ENCODE results near the gene CBY3.

CBY3 gene

DNA sequence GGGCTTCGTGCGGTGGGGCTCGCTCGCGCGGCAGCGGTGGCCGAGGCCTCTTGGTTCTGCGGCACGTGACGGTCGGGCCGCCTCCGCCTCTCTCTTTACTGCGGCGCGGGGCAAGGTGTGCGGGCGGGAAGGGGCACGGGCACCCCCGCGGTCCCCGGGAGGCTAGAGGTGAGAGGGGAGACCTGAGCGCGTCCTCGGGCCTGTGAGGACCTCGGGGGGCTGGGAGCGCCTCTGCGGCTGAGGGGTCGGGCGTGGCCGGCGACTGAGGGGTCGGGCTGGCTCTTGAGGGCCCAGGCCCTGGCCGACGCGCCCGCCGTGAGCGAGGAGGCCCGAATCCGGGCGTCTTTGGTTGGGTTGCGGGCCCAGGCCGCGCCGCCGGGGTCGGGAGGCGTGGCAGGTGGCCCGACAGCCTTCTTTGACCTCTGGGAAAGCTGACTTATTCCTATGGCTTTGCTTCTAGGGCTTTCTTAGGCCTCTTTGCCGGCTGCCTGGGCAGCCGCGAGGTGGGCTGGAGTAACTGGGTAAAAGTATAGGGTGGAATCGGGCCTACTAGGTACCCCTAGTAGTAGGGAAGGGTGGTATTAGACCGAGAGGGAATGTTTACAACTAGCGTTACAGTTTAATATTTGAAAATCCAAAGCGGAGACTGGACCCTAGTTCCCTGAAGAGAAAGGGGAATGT, 18.2 kb upstream of the CBY3 start, which contains the start of gene CANX (continued):
- TF ChIP-seq, protein P1, sequence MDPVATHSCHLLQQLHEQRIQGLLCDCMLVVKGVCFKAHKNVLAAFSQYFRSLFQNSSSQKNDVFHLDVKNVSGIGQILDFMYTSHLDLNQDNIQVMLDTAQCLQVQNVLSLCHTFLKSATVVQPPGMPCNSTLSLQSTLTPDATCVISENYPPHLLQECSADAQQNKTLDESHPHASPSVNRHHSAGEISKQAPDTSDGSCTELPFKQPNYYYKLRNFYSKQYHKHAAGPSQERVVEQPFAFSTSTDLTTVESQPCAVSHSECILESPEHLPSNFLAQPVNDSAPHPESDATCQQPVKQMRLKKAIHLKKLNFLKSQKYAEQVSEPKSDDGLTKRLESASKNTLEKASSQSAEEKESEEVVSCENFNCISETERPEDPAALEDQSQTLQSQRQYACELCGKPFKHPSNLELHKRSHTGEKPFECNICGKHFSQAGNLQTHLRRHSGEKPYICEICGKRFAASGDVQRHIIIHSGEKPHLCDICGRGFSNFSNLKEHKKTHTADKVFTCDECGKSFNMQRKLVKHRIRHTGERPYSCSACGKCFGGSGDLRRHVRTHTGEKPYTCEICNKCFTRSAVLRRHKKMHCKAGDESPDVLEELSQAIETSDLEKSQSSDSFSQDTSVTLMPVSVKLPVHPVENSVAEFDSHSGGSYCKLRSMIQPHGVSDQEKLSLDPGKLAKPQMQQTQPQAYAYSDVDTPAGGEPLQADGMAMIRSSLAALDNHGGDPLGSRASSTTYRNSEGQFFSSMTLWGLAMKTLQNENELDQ (tag by site-specific recombination; IDR thresholded peaks at IDR 0.05; ENCODE audit: low read depth): no peak
- TF ChIP-seq ZNF19 (tag by site-specific recombination; IDR thresholded peaks at IDR 0.05; ENCODE audit: low read depth) (no peak), EGR2 (tag by site-specific recombination; IDR thresholded peaks at IDR 0.05; ENCODE audit: low read depth) (peak; percentile 89), SP3 (tag by site-specific recombination; IDR thresholded peaks at IDR 0.05) (peak; percentile 32; the same call in 1 of the 2 replicates), YY1 (tag by site-specific recombination; IDR thresholded peaks at IDR 0.05) (peak; percentile 54; the same call in 1 of the 2 replicates), ZNF366 (tag by site-specific recombination; conservative IDR thresholded peaks at IDR 0.05) (no peak), ZBTB48 (tag by site-specific recombination; IDR thresholded peaks at IDR 0.05) (peak; percentile 72), ZNF510 (tag by site-specific recombination; IDR thresholded peaks at IDR 0.05; ENCODE audit: insufficient replicate concordance) (no peak), ZNF266 (tag by site-specific recombination; IDR thresholded peaks at IDR 0.05; ENCODE audit: low read depth) (0 out of 2 replicates have a peak, but pooled peaks have one; percentile 32), ZNF707 (tag by site-specific recombination; IDR thresholded peaks at IDR 0.05) (no peak), ZNF664 (tag by site-specific recombination; IDR thresholded peaks at IDR 0.05) (no peak), MEIS1 (CRISPR knock-in tag; IDR thresholded peaks at IDR 0.05; ENCODE audit: borderline replicate concordance) (no peak), SP7 (tag by site-specific recombination; IDR thresholded peaks at IDR 0.05) (no peak), ZNF501 (tag by site-specific recombination; IDR thresholded peaks at IDR 0.05) (peak; percentile 14; the same call in 1 of the 2 replicates), ZNF335 (tag by site-specific recombination; conservative IDR thresholded peaks at IDR 0.05) (peak; percentile 40; the same call in 1 of the 2 replicates), ZNF747 (tag by site-specific recombination; IDR thresholded peaks at IDR 0.05) (no peak), ZNF544 (tag by site-specific recombination; IDR thresholded peaks at IDR 0.05) (no peak), MZF1 (tag by site-specific recombination; IDR thresholded peaks at IDR 0.05; ENCODE audit: borderline replicate concordance) (no peak), ZNF324 (tag by site-specific recombination; IDR thresholded peaks at IDR 0.05) (no peak), ZNF138 (tag by site-specific recombination; IDR thresholded peaks at IDR 0.05; ENCODE audit: borderline replicate concordance) (no peak)
- TF ChIP-seq, protein P2, sequence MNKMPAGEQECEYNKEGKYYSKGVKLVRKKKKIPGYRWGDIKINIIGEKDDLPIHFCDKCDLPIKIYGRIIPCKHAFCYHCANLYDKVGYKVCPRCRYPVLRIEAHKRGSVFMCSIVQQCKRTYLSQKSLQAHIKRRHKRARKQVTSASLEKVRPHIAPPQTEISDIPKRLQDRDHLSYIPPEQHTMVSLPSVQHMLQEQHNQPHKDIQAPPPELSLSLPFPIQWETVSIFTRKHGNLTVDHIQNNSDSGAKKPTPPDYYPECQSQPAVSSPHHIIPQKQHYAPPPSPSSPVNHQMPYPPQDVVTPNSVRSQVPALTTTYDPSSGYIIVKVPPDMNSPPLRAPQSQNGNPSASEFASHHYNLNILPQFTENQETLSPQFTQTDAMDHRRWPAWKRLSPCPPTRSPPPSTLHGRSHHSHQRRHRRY (tag by site-specific recombination; IDR thresholded peaks at IDR 0.05): no peak
- TF ChIP-seq, protein P3, sequence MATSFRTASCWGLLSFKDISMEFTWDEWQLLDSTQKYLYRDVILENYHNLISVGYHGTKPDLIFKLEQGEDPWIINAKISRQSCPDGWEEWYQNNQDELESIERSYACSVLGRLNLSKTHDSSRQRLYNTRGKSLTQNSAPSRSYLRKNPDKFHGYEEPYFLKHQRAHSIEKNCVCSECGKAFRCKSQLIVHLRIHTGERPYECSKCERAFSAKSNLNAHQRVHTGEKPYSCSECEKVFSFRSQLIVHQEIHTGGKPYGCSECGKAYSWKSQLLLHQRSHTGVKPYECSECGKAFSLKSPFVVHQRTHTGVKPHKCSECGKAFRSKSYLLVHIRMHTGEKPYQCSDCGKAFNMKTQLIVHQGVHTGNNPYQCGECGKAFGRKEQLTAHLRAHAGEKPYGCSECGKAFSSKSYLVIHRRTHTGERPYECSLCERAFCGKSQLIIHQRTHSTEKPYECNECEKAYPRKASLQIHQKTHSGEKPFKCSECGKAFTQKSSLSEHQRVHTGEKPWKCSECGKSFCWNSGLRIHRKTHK (tag by site-specific recombination; IDR thresholded peaks at IDR 0.05): no peak
- TF ChIP-seq, protein P4, sequence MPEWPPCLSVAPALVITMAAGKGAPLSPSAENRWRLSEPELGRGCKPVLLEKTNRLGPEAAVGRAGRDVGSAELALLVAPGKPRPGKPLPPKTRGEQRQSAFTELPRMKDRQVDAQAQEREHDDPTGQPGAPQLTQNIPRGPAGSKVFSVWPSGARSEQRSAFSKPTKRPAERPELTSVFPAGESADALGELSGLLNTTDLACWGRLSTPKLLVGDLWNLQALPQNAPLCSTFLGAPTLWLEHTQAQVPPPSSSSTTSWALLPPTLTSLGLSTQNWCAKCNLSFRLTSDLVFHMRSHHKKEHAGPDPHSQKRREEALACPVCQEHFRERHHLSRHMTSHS (tag by site-specific recombination; IDR thresholded peaks at IDR 0.05): no peak
- TF ChIP-seq, protein P5, sequence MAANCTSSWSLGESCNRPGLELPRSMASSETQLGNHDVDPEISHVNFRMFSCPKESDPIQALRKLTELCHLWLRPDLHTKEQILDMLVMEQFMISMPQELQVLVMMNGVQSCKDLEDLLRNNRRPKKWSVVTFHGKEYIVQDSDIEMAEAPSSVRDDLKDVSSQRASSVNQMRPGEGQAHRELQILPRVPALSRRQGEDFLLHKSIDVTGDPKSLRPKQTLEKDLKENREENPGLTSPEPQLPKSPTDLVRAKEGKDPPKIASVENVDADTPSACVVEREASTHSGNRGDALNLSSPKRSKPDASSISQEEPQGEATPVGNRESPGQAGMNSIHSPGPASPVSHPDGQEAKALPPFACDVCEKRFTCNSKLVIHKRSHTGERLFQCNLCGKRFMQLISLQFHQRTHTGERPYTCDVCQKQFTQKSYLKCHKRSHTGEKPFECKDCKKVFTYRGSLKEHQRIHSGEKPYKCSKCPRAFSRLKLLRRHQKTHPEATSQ (tag by site-specific recombination; IDR thresholded peaks at IDR 0.05): peak; percentile 78; the same call in 1 of the 2 replicates
- TF ChIP-seq, protein P6, sequence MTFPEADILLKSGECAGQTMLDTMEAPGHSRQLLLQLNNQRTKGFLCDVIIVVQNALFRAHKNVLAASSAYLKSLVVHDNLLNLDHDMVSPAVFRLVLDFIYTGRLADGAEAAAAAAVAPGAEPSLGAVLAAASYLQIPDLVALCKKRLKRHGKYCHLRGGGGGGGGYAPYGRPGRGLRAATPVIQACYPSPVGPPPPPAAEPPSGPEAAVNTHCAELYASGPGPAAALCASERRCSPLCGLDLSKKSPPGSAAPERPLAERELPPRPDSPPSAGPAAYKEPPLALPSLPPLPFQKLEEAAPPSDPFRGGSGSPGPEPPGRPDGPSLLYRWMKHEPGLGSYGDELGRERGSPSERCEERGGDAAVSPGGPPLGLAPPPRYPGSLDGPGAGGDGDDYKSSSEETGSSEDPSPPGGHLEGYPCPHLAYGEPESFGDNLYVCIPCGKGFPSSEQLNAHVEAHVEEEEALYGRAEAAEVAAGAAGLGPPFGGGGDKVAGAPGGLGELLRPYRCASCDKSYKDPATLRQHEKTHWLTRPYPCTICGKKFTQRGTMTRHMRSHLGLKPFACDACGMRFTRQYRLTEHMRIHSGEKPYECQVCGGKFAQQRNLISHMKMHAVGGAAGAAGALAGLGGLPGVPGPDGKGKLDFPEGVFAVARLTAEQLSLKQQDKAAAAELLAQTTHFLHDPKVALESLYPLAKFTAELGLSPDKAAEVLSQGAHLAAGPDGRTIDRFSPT (tag by site-specific recombination; IDR thresholded peaks at IDR 0.05): peak; percentile 92
- TF ChIP-seq, protein P7, sequence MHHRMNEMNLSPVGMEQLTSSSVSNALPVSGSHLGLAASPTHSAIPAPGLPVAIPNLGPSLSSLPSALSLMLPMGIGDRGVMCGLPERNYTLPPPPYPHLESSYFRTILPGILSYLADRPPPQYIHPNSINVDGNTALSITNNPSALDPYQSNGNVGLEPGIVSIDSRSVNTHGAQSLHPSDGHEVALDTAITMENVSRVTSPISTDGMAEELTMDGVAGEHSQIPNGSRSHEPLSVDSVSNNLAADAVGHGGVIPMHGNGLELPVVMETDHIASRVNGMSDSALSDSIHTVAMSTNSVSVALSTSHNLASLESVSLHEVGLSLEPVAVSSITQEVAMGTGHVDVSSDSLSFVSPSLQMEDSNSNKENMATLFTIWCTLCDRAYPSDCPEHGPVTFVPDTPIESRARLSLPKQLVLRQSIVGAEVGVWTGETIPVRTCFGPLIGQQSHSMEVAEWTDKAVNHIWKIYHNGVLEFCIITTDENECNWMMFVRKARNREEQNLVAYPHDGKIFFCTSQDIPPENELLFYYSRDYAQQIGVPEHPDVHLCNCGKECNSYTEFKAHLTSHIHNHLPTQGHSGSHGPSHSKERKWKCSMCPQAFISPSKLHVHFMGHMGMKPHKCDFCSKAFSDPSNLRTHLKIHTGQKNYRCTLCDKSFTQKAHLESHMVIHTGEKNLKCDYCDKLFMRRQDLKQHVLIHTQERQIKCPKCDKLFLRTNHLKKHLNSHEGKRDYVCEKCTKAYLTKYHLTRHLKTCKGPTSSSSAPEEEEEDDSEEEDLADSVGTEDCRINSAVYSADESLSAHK (tag by site-specific recombination; IDR thresholded peaks at IDR 0.05): 0 out of 2 replicates have a peak, but pooled peaks have one; percentile 24
